AML-193 (cell line): ENCODE results near the gene TMED10.
"Not testable (repeated sequence)": the region's sequence is repeated elsewhere in the genome, so short reads cannot be mapped to it uniquely, and the experiment has no call there.

ENCODE experiments used
- DNase-seq, 2 experiments: peaks; one replicate each; lab custom pipeline; 2025; lab: John Stamatoyannopoulos, UW

Gene TMED10

DNA sequence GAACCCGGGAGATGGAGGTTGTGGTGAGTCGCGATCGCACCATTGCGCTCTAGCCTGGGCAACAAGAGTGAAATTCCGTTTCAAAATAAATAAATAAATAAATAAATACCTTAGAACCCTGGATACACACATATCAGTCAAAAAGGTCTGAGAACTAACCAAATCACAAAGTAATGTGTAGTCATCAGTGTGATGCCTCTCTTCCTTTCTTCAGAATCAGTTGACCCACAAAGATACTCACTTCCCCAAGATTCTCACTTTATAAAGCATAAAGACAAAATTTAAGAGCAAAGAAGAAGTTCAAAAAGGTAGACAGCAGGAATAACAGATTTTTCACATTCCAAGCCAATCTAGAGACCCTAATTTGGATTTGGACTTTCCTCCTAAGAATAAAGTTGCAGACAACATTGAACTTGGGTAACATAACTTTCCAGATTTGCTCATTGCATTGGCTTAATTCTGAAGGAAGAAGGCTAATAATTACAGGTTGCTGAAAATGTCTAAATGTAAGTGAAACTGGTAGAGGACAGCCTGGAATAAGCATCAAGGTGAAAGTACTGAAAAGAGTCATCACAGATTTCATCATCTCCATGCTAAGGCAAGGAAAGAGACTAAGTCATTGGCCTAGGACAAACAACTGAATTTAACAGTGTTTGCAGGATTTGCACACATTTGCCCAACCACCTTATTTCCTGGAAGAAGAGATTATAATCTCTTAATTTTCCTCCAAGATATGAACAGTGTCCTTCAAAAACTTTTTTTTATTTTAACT, 17.4 kb downstream of the TMED10 start:
- DNase-seq = no peak

- no peak for DNase-seq
These were observed 19.5 kb downstream of the TMED10 start for GRCh38 chr14:75156901-75157300.

DNA sequence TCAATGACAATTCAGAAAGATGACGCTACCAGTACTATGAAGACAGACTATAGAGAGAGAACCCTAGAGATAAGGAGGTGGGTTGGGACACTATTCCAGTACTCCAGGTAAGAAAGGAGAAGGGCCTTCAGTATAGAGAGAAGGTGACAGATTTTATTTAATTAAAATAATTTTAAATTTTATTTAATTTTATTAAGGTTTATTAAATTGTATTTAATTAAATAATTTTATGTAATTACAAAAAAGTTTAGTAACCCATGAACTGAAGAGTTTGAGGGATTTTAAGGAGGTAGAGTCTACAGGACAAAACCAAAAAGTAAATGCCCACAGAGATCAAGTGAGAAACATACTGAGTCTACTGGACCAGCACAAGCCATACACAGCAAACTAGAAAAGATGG, 20.3 kb downstream of the TMED10 start:
- no peak for DNase-seq

DNA sequence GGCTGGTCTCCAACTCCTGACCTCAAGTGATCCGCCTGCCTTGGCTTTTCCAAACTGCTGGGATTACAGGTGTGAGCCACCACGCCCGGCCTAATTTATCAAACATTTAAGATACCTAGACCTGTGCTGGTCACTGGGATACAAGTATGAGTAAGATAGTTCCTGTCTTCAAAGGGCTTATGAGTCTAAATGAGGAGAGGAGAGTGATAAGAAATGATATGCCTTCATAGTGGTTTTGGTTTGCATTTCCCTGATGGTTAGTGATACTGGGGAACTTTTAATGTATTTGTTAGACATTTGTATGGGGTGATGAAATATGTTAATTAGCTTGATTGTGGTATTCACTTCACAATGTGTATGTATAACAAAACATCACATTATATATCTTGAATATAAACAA, 21.2 kb downstream of the TMED10 start:
- no peak for DNase-seq

GRCh38 chr14:75153295-75153694, 23.1 kb downstream of the TMED10 start:
- no peak for DNase-seq

DNA sequence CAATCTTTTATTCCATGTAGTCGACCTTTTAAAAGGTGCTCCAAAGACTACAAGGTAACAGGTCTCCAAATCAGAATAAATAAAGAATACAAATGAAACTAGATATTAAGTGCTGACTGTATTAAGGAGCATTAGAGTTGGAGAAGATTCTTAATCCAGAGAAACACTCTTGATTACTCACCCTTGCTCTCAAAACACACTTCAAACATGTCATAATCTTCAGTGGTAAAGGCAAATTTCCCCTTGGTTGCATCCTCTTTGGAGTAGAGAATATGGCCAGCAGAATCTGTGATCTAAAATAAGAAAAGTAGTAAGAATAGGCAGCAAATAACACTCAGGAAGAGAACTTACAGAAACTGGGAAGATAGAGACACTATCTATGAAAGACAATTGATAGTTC, 24.6 kb downstream of the TMED10 start:
- no peak for DNase-seq

GRCh38 chr14:75150637-75151036, 25.8 kb downstream of the TMED10 start:
- DNase-seq = not testable (repeated sequence)

DNA sequence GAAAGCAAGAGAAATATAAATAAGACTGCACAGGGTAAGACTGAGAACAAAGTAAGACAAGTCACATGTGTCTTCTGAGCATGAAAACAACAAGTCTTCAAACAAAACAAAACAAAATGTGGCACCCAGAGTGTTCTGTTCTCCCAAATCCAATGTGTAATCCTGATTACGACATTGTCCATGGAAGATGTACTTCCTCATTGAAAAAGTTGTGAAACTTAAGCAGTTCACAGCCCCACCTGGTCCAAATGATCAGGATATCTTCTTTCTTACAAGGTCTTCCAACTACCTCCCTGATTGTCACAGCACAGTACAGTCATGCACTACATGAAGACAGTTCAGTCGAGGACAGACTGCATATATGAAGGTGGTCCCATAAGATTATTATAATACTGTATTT, 26.3 kb downstream of the TMED10 start:
- no peak for DNase-seq

DNA sequence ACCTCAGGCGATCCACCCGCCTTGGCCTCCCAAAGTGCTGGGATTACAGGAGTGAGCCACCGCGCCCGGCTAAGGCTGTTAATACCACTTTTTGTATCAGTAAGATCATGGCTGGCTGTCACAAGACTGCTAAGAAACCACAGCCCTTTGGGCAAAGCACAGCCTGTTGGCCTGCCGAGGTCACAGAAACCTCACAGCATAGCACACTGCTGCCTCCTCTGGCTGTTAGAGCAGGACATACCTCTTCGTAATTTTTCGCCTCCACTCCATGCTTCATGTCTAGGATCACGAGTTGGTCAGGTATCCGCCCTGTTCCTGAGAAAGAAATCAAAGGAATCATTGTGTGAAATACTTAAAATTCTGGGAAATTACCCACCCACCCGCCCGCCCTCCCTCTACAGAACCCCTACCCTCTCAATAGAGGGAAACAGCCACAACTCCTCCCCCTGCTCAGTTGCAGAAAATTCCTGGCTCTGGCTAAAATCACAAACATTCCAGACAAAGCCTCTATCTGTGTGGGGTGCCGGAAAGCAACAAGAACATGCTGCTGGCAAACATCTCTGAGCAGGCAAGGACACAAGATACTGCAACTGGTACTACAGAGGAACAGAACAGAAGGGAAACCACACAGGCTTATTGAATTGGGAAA, 28.9 kb downstream of the TMED10 start:
- DNase-seq = peak; percentile 51 to 60

DNA sequence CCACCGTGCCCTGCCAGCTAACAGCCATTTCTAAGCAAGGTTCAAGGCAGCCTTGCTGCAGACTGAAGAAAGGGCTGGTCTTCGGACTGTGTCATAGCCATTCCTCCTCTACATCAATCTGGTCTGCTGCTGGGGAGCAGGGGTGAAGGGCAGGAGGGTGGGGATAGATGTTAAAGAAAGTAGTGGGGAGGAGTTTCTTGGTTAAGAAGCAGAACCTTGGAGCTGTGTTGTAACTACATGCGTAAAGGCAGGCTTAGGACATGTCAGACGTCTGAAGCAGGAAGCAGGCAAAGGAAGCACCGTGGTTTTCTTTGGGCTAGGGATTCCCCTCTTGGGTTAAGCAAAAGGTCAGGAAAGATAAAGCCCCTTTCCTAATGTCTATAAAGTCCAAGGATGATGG, 31.5 kb downstream of the TMED10 start:
- peak; percentile 81 to 83 for DNase-seq

DNA sequence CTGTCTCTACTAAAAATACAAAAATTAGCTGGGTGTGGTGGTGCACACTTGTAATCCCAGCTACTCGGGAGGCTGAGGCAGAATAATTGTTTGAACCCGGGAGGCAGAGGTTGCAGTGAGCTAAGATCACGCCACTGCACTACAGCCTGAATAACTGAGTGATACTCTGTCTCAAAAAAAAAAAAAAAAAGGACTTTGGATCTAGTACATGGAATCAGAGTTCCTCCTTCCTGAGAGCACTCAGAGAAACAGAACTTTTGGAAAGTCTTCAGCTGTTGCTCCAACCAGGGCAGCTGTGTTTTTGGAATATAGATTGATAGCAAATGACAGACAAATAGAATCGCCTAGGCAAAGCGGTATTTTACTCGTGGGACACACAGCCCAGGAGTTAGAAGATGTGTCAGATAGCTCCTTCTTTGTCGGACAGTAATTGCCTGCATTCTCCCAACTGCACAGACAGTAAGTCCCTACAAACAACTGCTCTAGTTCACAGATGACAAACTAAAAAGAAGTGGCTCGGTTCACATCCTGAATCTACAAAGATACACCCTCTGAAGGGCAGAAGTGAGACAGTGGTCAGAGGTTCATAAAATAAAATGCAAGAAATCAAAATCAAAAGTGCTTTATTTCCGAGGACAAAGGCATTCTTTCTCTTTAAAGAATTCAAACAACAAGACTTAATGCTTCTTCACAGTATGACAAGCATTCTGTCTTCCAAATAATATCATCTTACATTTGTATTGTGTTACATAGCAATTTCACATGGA, 32.5 kb downstream of the TMED10 start:
- no peak for DNase-seq

DNA sequence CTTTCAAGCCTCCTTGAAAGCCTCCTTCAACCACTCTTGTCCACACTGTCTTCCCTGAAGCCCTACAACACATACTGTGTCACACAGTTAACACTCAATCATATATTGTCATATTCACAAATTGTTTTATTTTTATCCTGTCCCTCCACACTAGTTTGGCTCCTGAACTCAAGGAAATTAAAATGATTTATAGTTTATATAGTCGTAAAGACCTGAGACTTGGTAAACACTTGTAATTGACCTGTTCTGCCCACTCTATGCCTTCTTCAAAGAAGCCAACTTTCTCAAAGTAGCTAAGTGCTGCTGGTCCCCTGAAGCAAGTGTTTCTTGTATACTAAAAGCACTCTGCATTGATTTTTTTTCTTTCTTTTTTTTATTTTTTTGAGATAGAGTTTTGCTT, 33.9 kb downstream of the TMED10 start:
- no peak for DNase-seq

DNA sequence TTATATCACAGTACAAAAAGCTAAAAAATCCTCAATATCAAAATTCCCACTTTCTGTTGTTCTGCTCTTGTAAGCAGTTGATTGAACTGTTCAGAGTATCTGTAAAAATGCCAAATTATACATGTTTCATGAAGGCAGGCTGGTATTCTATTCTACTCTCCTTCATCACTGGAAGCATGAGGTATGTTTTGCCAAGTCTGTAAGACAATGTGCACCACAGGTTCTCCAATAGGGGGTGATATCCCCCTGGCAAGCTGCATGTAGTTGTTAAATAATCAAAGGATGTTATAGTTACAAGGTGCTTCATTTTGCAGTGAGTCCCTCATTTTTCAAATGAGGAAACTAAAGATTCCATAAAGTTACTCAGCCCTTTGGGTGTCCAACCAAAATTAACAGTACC, 34.4 kb downstream of the TMED10 start:
- peak in 1 of 2 experiments; percentile 30 for DNase-seq

DNA sequence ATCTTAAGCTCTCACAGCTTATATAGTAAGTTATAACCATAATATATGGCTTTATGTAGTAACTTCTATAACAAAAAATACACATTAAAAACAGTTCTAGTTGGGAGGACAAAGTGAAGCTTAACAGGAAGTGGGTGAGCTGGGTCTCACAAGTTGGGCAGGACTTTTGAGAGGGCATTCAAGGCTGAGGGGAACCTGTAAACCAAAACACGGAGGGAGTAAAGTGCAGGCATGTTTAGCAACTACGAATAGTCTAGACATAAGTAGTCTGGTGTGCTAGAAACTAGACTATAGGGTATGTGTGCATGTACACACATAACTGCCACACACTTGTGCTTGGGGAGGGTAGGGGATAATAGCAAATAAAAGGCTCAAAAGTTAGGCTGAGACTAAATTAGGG, 35.4 kb downstream of the TMED10 start:
- no peak for DNase-seq

GRCh38 chr14:75140620-75141019, 35.8 kb downstream of the TMED10 start:
- no peak for DNase-seq

- DNase-seq = no peak
These were observed 37.2 kb downstream of the TMED10 start for GRCh38 chr14:75139185-75139584.

GRCh38 chr14:75138492-75138891, 37.9 kb downstream of the TMED10 start:
- peak; percentile 41 to 52 for DNase-seq

- no peak for DNase-seq
These were observed 41.8 kb downstream of the TMED10 start for GRCh38 chr14:75134644-75135043.

- DNase-seq = no peak
These were observed 42.8 kb downstream of the TMED10 start for GRCh38 chr14:75133597-75133996.

DNA sequence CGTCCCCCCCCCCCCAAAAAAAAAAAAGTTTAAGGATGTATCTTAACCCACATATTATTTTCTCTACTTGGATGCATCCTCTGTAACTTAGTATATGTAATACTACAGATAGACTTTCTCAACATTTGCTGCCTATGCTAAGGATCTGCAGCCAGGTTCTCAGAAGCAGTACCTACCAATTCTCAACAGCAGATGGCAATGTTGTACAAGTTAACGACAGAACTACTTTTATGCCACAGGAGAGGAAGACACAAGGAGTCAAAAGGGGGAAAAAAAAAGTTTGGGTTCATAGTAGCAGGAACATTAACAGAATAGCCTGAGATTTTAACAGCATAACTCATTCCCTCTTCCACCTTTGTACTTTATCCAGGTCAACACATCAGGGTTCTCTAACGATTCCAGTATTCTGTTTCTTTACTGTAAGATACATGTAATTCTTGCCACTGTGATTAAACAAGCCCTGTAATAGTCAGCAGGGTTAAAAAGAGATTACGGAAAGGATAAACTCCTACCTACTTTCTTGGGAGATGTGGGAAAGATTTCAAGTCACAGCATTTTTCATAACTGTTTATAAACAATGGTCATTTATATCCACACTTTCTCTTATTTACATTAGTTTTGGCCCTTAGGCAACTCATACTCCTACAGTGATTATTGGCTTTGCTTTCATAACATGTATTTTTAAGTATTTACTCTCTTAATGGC, 43.9 kb downstream of the TMED10 start:
- DNase-seq = peak; percentile 76 to 79

- DNase-seq = no peak
These were observed 47.8 kb downstream of the TMED10 start for GRCh38 chr14:75128596-75128990.

GRCh38 chr14:75127903-75128595, 48.4 kb downstream of the TMED10 start:
- DNase-seq = no peak
